Activated CD4-positive, alpha-beta T cell treated with anti-CD3 and anti-CD28 coated beads for 48 hours (primary cell): ENCODE measurements around the gene CARD11.

Experiments used
- DNase-seq: peaks from one replicate; pipeline ENCODE4 v3.0.0-alpha.2; 2020

The CARD11 gene

DNA sequence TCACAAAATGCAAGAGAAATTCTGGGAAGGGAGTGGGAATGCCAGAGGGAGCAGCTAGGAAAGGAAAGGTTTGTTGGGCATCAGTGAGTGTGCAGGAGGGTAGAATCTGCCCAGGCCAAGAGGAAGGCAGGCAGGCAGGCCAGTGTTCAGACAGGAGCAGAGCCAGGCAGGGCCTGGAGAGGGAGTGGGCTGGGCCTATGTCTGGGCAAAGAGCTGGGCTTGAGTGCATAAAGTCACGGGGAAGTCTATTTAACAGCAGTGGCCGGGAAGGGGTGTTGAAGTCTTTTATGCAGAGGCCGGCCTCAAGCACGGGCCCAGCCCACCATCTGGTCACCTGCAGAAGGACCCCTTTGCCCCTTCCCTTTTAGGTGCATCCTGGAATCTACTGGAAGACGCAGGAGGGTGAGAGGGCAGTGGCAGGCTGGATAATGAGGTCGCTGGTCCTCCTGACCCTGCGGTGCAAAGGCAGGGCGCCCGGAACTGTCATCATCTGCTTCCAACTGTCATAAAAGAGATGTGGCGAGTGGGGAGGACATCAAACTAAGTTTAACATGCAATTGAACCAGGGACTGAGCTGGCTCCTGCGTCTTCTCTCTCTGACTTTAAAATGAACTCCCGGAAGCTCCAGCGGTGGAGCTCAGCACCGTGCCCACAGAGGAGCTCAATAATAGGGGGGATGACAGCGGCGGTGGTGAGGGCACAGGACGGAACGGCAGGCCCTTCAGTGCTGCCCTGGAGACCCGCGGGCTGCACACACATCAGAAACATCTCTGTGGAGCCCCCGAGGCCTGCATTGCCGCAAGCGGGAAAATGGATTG is 29.5 kb downstream of the CARD11 start:
- DNase-seq, result no peak

DNA sequence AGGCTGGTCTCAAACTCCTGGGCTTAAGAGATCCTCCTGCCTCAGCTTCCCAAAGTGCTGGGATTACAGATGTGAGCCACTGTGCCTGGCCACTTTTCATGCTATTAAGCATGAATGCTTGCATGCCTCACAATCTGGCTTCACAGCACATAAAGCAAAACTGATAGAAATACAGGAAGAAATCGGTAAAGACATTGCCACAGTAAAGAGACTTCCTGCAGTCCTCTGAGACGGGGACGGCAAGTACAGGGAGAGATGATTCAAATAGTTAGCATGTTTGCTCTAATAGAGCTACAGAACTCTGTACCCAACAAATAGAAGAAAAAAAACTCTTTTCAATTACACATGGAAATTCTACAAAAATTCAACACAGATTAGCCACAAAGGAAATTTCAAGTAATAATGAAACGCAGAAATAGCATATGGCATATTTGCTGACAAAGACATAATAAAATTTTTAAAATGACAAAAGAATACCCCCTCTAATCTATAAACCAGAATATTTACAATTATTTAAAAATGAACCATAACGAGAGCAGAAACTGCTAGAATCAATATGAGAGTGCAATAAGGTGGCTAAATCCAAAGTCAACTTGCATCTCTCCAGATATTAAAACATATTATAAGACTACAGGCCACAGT is 32.3 kb downstream of the CARD11 start:
- DNase-seq, result no peak

DNA sequence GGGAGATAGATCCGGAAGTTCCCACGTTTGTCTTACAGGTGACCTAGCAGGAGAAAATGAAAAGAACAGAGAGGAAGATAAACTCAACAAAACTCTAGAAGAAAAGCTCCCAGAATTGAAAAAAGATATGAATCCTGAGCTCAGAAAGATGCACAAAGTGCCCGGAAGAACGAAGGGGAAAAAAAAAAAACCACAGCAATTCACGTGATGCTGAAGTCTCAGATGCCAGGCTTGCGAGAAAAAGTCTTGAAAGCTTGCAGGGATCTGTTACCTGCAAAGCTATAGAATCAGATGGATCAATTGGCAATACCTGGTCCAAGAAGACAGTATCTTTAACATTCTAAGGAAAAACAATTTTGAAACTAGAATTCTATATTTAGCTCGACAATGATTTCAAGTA is 33.5 kb downstream of the CARD11 start:
- no peak for DNase-seq

DNA sequence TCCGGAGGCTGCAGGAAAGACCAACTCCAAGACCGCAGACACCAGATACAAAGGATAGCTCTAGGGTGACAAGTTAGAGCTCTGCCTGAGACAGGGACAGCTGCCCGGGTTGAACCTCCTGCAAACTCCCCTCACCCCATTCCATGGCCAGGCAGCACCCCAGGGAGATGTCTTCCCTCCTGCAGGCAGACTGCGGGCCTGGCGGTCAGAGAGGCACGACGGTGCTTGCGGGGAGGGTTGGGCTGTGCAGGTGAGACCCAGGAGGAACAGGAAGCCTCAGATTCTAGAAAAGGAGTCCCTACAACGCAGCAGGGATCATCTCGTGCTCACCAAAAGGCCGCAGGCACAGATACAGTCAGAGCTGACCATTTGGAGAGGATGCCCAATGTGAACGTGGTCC is 34.6 kb downstream of the CARD11 start:
- DNase-seq, result no peak

DNA sequence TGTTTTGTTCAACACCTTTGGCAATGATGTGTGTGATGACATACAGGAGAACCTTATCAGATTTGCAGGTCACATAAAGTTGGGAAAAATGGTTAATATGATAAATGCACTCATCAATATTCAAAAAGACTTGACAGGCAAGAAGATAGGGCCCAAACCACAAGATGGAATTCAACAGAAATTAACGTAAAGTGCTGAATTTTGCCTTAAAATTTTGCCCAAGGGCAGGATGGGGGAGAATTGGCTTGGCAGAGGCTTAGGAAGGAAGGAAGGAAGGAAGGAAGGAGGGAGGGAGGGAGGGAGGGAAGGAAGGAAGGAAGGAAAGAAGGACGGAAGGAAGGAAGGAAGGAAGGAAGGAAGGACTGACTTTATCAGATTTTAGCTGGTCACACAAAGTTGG is 35.3 kb downstream of the CARD11 start:
- DNase-seq, result no peak

DNA sequence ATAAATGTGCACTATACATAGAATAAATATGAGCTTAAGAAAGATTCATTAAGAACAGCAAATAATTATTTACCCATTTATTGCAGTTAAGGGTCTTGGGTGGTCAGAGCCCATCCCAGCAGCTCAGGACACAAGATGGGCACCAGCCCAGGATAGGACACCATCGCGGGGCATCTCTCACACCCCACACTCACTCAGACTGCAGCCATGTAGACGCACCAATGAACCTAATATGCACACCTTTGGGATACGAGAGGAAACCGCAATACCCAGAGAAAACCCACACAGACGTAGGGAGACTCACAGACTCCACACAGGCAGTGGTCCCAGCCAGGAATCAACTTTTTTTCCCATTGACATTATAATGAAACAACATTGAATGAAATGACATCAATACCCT is 36.0 kb downstream of the CARD11 start:
- no peak for DNase-seq

DNA sequence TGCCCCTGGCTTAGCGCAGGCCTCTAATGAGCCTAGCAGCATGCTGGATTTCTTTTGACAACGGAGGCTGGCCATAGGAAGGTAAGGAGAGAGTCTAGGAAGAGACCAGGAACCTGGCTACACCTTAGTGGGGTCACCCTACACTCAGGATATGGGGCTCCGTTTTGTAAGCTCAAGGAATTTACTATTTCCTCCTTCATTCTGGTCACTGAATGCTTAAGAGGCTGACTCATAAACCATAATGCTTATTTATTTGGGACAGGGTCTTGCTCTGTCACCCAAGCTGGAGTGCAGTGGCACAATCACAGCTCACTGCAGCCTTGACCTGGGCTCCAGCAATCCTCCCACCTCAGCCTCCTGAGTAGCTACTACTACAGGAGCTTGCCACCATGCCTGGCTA is 38.4 kb downstream of the CARD11 start:
- DNase-seq, result no peak

DNA sequence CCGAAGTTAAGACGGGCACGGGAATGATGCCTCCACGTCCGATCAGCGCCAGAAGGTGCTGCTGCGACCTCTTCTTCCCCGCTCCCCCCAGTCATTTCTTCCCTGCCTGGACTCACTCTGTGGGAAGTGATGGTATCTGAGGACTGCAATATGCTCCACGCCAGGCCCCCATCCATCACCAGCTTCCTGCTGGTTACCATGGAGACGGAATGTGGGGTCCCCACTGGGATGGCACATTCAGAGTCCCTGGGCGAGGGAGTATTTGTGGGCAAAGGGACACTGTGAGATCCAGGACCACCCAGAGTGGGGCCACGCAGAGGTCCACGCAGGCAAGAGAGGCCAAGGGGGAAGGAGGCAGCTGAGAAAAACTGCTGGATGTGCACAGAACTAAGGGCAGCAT is 39.7 kb downstream of the CARD11 start:
- DNase-seq, result no peak

DNA sequence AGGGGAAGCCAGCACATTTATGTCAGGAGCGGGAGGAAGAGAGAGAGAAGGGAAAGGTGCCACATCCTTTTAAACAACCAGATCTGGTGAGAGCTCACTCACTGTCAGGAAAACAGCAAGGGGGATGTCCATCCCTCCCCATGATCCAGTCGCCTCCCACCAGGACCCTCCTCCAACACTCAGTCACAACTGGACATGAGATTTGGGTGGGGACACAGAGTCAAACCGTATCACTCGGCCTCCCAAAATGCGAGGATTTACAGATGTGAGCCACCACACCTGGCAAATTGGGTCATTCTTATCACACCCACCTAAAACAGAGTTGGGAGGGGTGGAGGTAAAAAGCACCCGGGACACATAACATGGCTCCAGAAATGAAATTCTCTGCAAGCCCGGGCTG is 41.0 kb downstream of the CARD11 start:
- no peak for DNase-seq

DNA sequence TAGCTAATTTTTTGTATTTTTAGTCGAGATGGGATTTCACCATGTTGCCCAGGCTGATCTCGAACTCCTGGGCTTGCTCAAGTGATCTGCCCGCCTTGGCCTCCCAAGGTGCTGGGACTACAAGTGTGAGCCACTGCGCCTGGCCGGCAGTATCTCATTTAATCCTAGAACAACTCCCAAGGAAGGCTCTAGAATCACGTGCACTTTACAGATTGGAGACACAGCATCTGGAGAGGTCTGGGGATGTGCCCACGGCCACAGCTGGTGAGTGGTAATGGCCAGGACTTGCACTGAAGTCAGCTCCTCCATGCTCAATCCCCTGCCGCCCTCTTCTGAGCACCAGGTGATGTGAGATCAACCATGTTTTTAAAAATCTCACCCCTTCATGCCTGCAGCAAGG is 43.1 kb downstream of the CARD11 start:
- no peak for DNase-seq

DNA sequence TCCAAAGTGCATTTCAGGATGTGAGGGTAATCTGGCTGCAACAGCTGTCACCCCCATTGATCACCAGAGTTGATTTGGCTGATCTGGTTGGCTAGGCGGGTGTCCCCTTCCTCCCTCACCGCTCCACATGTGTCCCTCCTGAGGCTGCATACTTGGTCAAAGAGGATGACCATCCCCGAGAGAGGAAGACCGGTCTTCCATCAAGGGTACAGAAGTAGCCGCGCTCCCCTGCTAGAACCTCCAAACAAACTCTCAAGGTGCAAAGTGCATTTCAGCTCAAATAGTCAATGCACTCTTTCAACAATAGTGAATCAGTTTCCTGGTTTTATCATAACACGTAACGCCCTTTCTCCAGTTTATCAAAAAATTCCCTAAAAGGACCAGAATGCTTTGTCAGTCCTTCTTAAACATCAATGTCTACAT is 44.6 kb downstream of the CARD11 start:
- DNase-seq, result no peak

DNA sequence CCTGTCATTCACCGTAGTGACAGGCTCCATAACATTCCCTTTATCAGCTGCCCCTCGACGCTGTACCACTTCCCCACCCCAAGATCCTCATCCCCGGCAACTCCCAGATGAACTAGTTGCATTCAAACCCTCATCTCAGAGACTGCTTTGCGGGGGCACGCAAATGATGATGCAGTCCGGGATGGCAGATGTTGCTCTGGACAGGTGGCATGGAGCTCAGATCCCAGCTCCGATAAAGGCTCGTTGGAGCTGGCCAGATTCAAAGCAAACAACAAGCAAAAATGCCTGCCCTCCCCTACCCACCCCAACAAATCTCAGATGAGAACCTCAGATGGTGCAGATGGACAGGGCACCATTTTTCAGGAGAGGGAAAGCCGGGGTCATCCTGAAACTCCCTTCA is 46.7 kb downstream of the CARD11 start:
- no peak for DNase-seq

DNA sequence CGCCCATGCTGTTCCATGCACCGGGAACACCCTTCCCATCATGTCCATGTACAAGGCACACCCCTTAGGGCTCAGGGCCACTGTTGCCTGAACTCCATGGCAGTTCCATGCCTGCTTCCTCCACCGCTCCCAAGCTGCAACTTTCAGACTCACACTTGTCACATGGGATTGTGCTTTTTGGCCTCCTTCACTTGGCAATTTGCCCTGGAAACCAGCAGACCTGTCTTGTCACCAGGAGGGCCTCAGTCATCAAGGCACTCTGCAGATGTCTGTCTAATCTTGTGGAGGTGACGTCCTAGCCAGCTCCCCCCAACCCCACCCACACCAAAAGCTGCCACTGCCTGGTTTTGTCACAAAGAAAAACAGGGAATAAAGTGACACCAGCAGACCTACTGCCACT is 47.5 kb downstream of the CARD11 start:
- DNase-seq, result no peak

DNA sequence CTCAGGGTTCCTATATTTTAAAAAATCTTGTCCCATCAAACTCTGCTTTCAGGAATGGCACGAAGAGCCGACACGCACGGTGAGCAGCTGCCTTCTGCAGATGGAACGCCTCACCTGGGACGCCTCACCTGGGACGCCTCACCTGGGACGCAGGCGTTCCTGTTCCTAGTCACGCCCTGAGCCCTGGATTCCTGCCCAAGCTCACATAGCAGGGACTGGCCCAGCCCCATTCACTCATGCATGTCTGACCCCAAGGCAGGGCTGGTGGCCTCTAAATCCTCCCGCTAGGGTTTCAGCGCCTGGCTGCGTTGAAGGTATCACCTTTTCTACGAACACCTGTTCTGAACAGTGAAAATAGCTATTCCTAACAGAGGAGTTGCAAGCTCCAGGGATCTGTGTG is 49.8 kb downstream of the CARD11 start:
- DNase-seq, result no peak

DNA sequence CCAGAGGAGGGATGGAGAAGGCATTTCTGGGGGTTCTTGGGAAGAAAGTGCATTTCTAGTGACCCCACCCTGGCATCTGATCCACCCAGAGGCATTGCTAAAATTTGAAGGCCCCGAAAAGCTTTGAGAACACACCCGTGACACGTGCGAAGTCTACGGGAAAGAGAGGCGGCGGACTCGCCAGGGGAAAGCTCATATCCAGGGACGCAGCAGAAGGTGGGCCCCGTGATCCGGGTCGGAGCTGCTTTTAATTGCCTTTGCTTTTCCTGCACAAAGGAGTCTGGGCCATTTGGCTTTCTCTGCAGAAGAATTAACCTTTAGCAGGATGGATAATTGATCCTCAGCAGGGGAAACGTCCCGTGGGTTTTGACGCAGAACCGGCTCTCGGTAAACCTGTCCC is 50.3 kb downstream of the CARD11 start:
- no peak for DNase-seq

DNA sequence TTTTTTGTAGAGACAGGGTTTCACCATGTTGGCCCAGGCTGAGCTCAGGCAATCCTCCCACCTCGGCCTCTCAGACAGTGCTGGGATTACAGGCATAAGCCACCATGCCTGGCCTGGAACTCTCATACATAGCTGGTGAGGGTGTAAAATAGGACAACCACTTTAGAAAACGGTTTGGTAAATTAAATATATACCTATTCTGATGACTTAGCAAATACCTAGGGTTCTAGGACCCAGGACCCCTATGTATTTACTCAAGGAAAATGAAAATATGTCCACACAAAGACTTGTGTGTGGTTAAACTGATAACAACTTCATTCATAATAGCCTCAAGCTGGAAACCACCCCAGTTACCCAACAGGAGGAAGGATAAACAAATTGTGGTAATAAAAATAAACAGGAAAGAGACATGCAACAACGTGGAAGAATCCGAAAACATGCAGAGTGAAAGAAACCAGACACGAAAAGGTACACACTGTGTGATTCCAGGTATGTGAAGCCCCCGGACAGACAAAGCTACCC is 52.7 kb downstream of the CARD11 start:
- no peak for DNase-seq

DNA sequence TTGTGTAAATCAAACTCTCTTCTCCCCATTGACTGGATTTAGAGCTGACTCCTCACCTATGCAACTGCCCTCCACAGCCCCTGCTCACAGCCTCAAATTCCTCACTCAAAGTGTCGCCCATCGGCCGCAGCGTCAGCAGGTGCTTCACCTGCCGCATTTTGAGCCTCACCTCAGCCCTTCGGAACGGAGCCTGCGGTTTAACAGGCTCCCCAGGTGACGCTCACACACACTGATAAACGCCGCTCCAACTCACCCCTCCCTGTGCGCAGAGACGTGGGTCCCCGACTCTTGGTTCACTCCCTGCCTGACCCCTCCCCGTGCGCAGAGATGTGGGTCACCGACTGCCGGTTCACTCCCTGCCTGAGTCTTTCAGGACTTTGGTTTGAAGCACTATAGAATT is 57.1 kb downstream of the CARD11 start:
- DNase-seq, result no peak

DNA sequence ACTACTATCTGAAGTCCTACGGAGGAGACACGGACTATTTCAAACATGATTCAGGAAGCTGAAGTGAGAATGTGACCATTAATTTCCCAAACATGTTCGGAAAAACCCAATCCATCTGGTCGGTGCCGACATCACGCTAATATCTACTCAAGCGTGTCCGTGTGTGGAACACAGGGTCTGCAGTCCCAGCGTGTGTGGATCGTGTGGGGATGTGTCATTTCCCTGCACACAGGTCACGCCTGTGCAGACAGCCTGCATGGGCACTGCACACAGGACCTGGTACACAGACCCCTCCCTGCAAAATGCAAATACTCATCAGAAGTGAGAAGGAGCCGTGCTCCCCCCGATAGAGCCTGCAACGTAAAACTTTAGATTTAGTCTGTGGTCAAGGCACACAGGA is 57.8 kb downstream of the CARD11 start:
- no peak for DNase-seq

DNA sequence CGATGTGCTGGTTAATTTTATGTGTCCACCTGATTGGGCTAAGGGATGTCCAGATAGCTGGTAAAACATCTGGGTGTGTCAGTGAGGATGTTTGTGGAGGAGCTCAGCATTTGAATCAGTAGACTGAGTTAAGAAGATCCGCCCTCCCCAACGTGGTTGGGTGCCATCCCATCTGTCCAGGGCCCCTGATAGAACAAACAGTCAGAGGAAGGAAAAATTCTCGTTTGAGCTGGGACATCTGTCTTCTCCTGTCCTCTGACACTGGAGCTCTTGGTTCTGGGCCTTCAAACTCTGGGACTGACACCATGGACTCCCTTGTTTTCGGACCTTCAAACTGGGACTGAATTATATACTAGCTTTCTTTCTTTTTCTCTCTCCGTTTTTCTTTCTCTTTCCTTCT is 59.6 kb downstream of the CARD11 start:
- no peak for DNase-seq

DNA sequence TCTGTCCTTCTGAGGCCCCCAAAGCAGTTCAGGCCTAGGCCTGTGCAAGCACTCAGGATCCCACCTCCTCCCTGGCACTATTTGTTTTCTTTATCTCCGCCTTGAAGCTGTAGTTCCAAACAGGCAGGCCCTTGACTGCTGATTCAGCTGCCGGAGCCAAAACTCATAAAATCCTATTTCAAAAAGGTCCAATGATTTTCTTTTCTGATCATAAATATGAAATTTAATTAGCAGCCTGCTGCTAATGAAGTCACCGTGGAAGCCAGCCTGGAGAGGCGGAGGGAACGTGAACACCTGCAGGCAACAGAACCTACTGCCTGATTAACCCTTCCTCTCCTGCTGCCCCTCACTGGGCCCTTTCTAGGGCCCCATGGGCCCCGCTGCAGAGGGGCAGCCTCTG is 60.1 kb downstream of the CARD11 start:
- no peak for DNase-seq

DNA sequence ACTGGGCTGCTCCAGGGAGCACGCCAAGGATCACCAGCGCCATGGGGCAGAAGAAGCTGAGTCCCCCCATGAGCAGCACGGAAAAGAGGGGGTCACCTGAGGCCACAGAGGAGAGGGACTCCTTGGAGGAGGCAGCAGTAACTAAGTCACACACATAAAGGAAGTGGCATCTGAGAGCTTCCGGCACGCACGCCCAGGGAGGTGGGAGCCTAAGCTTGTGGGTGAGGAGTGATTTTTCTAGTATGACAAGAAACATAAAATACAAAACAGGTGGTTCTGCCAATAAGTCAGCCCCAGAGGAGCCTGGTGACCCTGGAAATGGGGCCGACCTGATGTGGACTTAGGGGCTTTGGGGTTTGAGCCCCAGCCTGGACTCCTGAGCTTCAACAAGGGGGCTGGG is 60.8 kb downstream of the CARD11 start:
- DNase-seq, result peak; percentile 67

DNA sequence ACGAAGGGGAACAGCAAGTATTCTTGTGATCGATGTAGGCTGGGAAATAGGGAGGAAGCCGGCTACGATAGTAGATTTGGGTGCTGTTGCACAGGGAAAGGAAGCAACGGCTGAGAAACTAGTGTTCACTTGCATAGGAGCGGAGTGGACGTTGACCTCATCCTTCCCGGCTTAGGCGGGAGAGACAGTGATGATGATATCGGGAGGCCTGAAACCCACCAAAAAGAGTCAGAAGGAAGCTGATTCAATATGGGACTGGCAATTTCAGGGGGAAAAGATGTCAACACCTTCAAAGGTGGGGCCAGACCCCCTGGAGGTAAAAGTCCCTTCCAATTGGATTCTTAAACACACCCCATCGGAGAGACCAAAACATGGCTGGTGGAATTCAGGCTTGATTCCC is 61.3 kb downstream of the CARD11 start:
- DNase-seq, result no peak

DNA sequence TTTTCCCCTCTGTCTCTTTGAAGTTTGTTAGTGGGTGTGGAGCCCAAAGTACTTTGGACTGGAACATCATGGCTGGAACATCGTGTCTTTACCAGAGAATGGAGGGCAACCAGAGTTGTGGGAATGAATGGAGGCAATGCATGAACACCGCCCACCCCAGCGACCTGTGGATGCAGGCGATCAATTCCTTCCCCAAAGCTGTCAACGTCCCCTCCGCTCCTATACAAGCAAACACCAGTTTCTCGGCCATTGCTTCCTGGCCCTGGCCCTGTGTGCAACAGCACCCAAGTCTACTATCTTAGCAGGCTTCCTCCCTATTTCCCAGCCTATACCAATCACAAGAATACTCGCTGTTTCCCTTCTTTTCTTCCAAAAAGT is 62.6 kb downstream of the CARD11 start:
- DNase-seq, result no peak

DNA sequence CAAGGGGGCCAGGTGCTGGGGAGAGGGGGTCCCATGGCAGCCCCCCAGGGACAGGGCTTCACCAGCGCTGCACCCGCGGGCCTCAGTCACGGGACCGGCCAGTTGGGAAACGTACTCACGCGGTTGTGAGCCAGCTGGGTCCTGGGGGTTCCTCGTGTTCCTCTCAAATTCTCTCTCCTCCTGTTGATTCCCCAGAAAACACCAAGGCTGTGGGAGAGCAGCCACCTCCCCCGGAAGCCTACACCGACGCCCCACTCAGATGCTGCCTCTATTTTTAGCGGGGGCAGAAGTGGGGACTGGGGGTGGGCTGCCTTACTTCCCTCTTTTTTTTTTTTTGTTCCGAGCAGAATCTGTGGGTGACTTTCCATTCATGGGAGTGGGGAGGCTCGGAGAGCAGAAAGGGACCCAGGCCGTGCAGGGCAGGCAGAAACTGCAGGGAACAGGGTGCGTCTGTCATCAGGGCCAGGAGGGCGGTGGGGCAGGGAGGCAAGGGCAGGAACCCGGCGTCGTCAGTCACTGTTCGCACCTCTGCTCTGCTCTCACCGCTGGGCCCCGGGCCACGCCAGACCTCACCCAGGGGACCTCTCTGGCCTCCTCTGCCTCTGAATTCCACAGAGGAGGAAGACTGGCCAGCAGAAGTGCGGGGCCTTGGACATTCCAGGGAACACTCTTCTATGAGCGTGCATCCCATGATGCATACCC is 63.1 kb downstream of the CARD11 start:
- DNase-seq, result peak; percentile 35
